ENCODE data around the gene RBM7.

The RBM7 gene

DNA sequence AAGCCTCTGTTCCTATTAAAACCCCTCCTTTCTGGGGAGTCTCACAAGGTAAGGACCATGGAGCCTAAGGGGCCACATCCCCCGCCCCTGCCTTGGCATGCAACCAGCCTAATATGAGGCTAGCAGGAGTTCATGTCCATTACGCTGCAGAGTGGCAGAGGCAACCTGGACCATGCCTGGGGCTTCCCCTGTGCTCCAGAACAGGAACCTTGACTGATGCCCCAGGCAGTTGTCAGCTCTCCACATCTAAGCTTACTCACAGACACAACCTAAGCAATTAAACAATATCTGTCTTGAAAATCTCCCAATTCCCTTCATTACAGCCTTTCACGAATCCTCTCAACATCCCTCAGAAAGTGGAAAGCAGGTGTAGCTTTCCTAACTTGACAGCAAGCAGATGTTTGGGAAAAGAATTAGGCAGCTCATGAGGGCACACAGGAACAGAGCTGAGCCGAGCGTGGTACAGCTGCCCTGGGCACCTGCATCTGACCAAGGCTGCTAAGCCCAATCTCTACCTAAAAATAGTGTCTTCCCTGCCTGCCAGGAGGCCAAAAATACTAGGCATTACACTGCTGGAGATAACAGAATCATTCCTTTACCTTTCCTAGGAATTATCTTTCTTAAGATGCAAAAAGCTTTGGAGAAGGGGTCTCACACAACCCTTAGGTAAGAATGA lies 20.9 kb upstream of the RBM7 start:
- no peak overlapping the region for H3K4me3 ChIP-seq (ENCODE audit: low read length)
- DNase-seq (ENCODE audit: low read depth), result no peak
- TF ChIP-seq, protein P1, sequence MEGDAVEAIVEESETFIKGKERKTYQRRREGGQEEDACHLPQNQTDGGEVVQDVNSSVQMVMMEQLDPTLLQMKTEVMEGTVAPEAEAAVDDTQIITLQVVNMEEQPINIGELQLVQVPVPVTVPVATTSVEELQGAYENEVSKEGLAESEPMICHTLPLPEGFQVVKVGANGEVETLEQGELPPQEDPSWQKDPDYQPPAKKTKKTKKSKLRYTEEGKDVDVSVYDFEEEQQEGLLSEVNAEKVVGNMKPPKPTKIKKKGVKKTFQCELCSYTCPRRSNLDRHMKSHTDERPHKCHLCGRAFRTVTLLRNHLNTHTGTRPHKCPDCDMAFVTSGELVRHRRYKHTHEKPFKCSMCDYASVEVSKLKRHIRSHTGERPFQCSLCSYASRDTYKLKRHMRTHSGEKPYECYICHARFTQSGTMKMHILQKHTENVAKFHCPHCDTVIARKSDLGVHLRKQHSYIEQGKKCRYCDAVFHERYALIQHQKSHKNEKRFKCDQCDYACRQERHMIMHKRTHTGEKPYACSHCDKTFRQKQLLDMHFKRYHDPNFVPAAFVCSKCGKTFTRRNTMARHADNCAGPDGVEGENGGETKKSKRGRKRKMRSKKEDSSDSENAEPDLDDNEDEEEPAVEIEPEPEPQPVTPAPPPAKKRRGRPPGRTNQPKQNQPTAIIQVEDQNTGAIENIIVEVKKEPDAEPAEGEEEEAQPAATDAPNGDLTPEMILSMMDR (IDR thresholded peaks at IDR 0.05; ENCODE audit: insufficient read depth, low read depth, low read length, missing control alignments), result no peak

DNA sequence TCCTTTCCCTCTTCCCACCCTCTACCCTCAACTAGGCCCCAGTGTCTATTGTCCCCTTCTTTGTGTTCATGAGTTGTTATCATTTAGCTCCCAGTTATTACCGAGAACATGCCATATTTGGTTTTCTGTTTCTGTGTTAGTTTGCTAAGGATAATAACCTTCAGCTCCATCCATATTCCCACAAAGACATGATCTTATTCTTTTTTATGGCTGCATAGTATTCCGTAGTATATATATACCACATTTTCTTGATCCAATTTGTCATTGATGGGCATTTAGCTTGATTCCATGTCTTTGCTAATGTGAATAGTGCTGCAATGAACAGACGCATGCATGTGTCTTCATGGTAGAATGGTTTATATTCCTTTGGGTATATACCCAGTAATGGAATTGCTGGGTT lies 18.0 kb upstream of the RBM7 start:
- TF ChIP-seq, protein P1 (IDR thresholded peaks at IDR 0.05; ENCODE audit: insufficient read depth, low read depth, low read length, missing control alignments), result no peak
- H3K4me3 ChIP-seq (ENCODE audit: low read length), result no peak overlapping the region
- no peak for DNase-seq (ENCODE audit: low read depth)

DNA sequence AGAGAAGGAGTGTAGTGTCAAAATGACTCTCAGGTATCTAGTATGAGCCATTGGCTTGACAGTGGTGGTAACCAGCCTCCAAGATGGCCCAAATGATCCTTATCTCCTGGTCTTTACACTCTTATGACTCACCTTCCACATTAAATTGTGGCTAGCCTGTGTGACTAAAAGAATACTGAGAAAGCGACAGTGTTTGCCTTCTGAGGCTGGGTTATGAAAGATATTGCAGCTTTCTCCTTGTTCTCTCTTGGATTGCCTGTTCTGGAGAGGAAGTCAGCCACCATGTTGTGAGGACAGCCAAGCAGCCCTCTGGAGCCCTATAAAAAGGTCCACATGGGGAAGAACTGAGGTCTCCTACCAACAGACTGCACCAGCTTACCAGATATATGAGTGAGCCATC lies 16.0 kb upstream of the RBM7 start:
- TF ChIP-seq, protein P1 (IDR thresholded peaks at IDR 0.05; ENCODE audit: insufficient read depth, low read depth, low read length, missing control alignments), result no peak
- DNase-seq (ENCODE audit: low read depth), result no peak
- no peak overlapping the region for H3K4me3 ChIP-seq (ENCODE audit: low read length)

DNA sequence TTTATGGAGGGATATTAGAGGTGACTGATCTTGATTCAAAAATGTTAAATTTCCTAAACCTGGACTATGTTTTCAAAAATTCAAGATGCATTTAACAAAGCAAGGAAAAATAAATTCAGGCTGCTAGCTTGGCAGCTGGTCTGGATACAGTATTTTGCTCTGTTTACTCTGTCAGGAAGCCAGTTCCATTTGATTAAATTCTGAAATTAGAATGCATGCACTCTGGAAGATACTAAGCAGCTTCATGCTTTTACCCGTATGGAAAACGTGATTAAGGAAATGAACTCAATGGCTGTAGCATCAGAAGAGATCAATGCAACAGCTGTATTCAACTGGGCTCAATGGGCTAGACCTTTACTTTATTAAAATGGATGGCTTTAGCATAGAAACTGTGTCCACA lies 14.3 kb upstream of the RBM7 start:
- H3K4me3 ChIP-seq (ENCODE audit: low read length), result no peak overlapping the region
- TF ChIP-seq, protein P1 (IDR thresholded peaks at IDR 0.05; ENCODE audit: insufficient read depth, low read depth, low read length, missing control alignments), result no peak
- no peak for DNase-seq (ENCODE audit: low read depth)

DNA sequence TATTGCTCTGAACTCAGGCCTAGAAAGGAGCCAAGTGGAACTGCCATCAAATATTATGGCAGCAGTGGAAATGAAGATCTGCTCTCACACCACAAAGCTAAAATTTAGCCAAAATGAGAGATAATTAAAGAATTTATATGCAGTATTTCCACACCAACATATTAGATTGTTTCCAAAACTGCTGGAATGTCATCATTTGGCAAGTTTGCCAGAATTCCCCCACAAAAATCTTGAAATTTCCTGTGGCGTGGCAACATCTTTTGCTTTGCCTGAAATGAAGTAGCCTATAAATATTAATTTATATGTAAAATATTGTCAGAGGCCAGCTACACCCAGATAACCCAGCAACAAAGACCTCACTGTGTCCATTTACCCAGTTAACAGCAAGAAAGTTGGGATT lies 13.9 kb upstream of the RBM7 start:
- DNase-seq (ENCODE audit: low read depth), result no peak
- no peak overlapping the region for H3K4me3 ChIP-seq (ENCODE audit: low read length)
- TF ChIP-seq, protein P1 (IDR thresholded peaks at IDR 0.05; ENCODE audit: insufficient read depth, low read depth, low read length, missing control alignments), result no peak

DNA sequence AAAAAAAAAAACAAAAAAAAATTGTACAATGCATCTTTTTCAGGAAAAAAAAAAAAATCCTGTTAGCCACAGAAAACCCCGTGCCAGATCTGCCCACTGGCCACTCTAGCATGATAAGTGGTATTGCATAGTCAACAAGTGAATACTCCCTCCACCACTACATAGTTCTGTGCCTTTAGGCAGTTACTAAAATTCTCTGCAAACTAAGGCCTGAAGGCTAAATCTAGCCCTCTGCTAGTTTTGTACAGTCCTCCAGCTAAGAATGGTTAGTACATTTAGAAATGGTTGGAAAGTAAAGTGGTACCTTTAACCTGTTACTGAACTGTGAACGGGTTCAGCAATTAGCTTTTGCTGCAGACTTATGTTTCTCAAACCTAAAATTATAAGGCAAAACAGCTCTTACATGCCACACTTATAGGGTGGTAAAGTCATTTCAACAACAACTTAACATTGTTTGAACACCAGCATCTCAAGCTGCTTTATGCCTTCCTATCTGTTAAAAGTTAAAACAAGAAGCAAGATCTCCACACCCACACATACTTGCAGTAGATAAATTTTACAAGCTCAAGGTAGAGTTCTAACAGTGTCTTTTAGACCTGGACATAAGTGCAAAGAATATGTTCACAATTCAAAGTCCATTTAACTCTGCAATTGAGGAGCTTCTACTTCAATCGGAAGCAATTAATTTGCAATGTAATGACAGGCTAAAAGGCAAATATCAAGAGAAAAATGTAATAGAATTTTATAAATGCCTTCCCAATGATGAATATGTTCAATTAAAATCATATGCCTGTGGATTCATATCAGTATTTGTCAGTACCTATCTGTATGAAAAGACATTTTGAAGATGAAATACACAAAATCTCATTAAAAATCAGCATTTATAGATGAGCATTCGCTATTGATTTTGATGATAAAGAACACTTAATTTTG lies 7.5 kb upstream of the RBM7 start:
- DNase-seq (ENCODE audit: low read depth), result no peak
- no peak overlapping the region for H3K4me3 ChIP-seq (ENCODE audit: low read length)
- TF ChIP-seq, protein P1 (IDR thresholded peaks at IDR 0.05; ENCODE audit: insufficient read depth, low read depth, low read length, missing control alignments), result no peak

Measured in epithelial cell of esophagus (primary cell).